Left ventricle myocardium inferior (tissue), 1 donor: ENCODE data around the gene GJB1. TPM values are rescaled to one million over a fixed set of nuclear protein-coding genes. Genes with fewer than 3 reads are reported as not detected.
"Not testable (repeated sequence)": the region's sequence is repeated elsewhere in the genome, so short reads cannot be mapped to it uniquely, and the experiment has no call there.

Experiments
- DNase-seq: peaks from one replicate; pipeline ENCODE4 v3.0.0-alpha.2; 2020
- H3K27ac ChIP-seq: fragments of 200-600 bp; replicated peaks from 2 replicates; pipeline ENCODE4 v1.8.0; 2021
- H3K27me3 ChIP-seq: fragments of 200-600 bp; 2 replicates; pipeline ENCODE4 v1.8.0; 2021; ENCODE audit warnings: low read depth
- H3K36me3 ChIP-seq: fragments of 200-600 bp; 2 replicates; pipeline ENCODE4 v1.8.0; 2021
- H3K4me1 ChIP-seq: fragments of 200-600 bp; 2 replicates; pipeline ENCODE4 v1.8.0; 2021
- H3K4me3 ChIP-seq: fragments of 200-600 bp; 2 replicates; pipeline ENCODE4 v1.8.0; 2021; ENCODE audit warnings: mild to moderate bottlenecking, moderate library complexity
- H3K9me3 ChIP-seq: fragments of 200-600 bp; replicated peaks from 2 replicates; pipeline ENCODE4 v1.8.0; 2021
- intact Hi-C: fragments of 100-400 bp; cut with micrococcal nuclease; formaldehyde crosslinking; loops from one replicate; pipeline ENCODE4 v1.11.0; 2022
- total RNA-seq: library from RNA; stranded (reverse); fragmentation: NEBNext Ultra II Directional; extraction: Animal tissue kit (Norgen Biotek cat#: 25700); gene quantifications from one replicate; pipeline ENCODE4 v1.2.1, GENCODE V29; 2021
- TF ChIP-seq, protein P1 (sequence below): fragments of 200-600 bp; IDR thresholded peaks from 2 replicates; pipeline ENCODE4 v1.8.0; 2021; ENCODE audit warnings: antibody characterized with exemption, mild to moderate bottlenecking, borderline replicate concordance
- donor health status: DM: no; HTN: yes; CAD: no; lungs with severe emphysema.

The GJB1 gene
- total RNA-seq, 1 donor from 2014 or later: not detected

DNA sequence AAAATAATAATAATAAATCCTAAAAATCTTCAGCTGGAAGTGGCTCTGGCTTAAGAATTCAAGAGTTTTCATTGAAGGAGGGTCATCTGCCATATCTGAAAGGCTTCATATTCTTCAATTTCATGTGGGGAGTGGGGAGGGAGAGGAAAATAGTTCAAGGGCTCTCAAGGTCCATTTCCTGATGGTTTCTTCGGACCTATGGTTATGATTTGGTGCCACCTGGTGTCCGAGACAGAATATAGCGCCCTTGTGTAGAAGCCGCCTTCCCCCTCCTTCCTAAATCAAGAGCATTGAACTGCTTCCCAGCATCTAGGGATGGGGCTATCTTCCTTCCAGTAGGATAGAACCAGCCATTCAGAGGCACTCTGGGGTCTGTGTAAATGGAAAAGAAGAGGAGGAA is 44.1 kb upstream of the GJB1 start:
- intact Hi-C loops: no loop called here
- Histone ChIP-seq H3K27me3 (no peaks in the 10 kb centered on the region), H3K36me3 (no peaks in the 10 kb centered on the region), H3K4me3 (no peak overlapping the region), H3K27ac (no peak overlapping the region), H3K9me3 (no peaks in the 10 kb centered on the region), H3K4me1 (peaks cover 6% of the 10 kb centered on the region)
- TF ChIP-seq, protein P1, sequence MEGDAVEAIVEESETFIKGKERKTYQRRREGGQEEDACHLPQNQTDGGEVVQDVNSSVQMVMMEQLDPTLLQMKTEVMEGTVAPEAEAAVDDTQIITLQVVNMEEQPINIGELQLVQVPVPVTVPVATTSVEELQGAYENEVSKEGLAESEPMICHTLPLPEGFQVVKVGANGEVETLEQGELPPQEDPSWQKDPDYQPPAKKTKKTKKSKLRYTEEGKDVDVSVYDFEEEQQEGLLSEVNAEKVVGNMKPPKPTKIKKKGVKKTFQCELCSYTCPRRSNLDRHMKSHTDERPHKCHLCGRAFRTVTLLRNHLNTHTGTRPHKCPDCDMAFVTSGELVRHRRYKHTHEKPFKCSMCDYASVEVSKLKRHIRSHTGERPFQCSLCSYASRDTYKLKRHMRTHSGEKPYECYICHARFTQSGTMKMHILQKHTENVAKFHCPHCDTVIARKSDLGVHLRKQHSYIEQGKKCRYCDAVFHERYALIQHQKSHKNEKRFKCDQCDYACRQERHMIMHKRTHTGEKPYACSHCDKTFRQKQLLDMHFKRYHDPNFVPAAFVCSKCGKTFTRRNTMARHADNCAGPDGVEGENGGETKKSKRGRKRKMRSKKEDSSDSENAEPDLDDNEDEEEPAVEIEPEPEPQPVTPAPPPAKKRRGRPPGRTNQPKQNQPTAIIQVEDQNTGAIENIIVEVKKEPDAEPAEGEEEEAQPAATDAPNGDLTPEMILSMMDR: peak; percentile 72
- DNase-seq: no peak

DNA sequence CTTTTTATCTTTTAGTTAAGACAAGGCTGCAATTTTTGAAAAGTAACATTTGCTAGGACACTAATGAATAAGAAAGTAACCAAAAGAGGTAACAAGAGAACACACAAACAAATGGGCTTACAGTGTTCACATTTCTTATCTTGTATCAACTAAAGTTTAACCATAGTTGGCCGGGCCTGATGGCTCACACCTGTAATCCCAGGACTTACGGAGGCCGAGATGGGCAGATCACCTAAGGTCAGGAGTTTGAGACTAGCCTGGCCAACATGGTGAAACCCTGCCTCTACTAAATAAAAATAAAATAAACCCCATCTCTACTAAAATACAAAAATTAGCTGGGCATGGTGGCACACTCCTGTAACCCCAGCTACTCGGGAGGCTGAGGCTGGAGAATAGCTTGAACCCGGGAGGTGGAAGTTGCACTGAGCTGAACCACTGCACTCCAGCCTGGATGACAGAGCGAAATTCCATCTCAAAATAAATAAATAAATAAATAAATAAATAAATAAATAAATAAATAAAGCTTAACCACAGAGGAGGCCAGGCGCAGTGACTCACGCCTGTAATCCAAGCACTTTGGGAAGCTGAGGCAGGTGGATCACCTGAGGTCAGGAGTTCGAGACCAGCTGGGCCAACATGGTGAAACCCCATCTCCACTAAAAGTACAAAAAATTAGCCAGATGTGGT is 42.3 kb upstream of the GJB1 start:
- intact Hi-C loops, H3K4me3 ChIP-seq, H3K4me1 ChIP-seq, DNase-seq, H3K9me3 ChIP-seq, H3K27me3 ChIP-seq, H3K36me3 ChIP-seq: not testable (repeated sequence)
- peak overlapping the region; percentile 93 for H3K27ac ChIP-seq

DNA sequence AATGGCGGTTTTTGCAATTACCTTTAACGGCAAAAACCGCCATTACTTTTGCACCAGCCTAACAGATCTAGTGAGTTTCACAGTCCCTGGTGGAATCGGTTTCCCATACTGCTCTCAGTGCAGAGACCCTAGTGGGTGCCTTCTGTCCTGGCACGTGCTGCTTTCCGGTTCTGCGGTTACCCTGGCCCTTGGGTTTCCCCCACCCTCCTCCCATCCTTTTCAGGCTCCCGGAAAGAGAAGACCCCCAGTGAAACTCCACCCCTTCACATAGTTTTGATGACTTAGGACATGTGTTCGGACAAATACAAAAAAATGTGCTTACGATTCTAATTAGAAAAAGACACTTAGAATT is 41.5 kb upstream of the GJB1 start:
- Histone ChIP-seq H3K27ac (peak overlapping the region; percentile 93), H3K9me3 (no peaks in the 10 kb centered on the region), H3K27me3 (no peaks in the 10 kb centered on the region), H3K4me3 (peak overlapping the region; percentile 67), H3K4me1 (peaks cover 6% of the 10 kb centered on the region), H3K36me3 (no peaks in the 10 kb centered on the region)
- DNase-seq: no peak
- intact Hi-C loops: no loop called here
- TF ChIP-seq, protein P1: no peak

DNA sequence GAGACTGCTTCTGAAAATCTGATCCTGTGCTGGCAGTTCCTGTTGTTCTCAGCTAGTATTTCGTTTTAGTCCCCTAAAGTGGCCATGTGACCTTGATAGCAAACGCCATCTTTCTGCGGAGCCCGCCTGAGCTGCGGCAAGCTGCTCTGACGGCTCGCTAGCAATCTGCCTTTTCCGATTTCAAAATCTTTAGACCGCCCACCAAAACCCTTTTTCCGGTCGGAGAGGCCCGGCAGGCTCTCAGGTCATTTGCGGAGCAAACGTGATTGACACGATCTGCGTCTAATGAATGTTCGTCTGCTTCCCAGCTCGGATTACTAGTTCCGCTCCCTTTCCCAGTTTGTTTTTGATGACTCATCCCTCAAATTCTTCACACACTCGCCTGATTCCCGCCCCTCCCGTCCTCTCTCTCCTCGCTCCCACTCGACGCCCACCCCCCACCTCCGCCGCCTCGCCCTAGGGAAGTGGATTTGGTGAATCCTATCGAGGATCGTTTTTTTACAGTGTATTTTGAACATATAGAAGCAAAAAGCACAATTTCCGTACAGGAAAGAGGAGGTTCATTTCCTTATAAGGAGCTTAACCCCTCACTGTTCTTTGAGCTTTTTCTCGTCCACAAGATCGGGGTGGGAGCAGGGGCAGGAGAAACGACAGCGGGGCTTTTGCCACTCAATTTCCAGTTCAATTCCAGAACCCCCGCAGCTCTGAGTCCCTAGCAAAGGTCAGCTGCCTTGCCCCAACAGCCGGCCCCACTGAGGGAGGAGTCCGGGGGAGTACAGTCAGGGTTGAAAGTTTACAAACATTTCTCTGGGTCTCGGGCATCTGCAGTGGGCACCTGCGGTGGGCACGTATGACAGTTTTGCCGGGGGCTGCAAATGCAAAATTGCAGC is 40.9 kb upstream of the GJB1 start:
- TF ChIP-seq, protein P1: no peak
- Histone ChIP-seq H3K27ac (peak overlapping the region; percentile 93), H3K9me3 (no peaks in the 10 kb centered on the region), H3K27me3 (no peaks in the 10 kb centered on the region), H3K4me1 (peaks cover 6% of the 10 kb centered on the region), H3K36me3 (no peaks in the 10 kb centered on the region), H3K4me3 (peak overlapping the region; percentile 67)
- peak; percentile 76 for DNase-seq
- intact Hi-C loops: no loop called here

DNA sequence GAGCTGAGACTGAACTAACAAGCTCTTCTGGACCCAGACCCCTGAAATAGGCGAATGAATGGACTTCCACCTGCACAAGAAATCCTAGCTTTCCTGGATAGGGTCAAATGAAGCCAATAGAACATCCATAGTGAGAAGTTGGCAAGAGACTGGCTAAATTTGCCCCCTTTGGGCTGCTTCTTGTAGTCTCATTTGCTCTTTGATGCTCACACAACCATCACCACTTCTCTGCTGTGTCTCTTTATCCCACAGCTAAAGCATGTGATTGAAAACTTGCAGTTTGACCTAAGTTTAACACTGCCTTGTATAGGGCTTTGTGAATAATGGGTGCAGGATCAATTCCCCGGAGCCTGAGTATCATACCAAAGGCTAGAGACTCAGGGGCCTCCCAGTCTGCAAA is 40.2 kb upstream of the GJB1 start:
- Histone ChIP-seq H3K4me1 (peaks cover 6% of the 10 kb centered on the region), H3K4me3 (peak overlapping the region; percentile 67), H3K36me3 (no peaks in the 10 kb centered on the region), H3K27ac (peak overlapping the region; percentile 93), H3K9me3 (no peaks in the 10 kb centered on the region), H3K27me3 (no peaks in the 10 kb centered on the region)
- intact Hi-C loops: no loop called here
- TF ChIP-seq, protein P1: no peak
- no peak for DNase-seq

DNA sequence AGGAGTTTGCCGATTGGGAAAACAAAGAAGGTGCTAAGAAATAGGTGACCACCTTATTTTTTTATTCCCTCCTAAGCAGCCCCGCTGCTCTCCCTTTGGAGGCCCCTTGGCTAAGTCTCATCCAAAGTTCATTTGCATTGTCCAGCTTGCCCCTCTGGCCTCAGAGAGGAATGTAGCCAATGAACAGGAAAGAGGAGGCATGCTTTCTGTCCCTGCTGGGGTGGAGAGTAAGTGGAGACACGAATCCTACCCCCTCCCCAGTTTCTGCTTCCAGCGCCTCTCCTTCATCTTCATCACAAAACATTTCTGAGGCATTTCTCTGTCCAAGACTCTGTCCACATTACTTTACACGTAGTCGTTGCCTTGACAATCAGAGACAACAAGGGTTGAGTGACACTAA is 39.7 kb upstream of the GJB1 start:
- no peak overlapping the region for H3K4me3 ChIP-seq
- intact Hi-C loops: no loop called here
- no peak overlapping the region for H3K27ac ChIP-seq
- no peaks in the 10 kb centered on the region for H3K27me3 ChIP-seq
- TF ChIP-seq, protein P1: no peak
- H3K36me3 ChIP-seq: no peaks in the 10 kb centered on the region
- no peaks in the 10 kb centered on the region for H3K9me3 ChIP-seq
- H3K4me1 ChIP-seq: peaks cover 6% of the 10 kb centered on the region
- DNase-seq: no peak
